CD1c-positive myeloid dendritic cell (primary cell): Measurements from ENCODE around the gene ING4.
"Not testable (repeated sequence)": the region's sequence is repeated elsewhere in the genome, so short reads cannot be mapped to it uniquely, and the experiment has no call there.

Experiments used
- DNase-seq: peaks from one replicate; pipeline ENCODE4 v3.0.0-alpha.2; 2016; ENCODE audit errors: extremely low spot score

ING4 gene

GRCh38 chr12:6662906-6663742, at the start of gene ING4:
Gene ING4, minus strand, starts transcription at chr12:6663119. Its CDS starts 18 bp downstream, at chr12:6663101.
- peak; percentile 100 for DNase-seq

DNA sequence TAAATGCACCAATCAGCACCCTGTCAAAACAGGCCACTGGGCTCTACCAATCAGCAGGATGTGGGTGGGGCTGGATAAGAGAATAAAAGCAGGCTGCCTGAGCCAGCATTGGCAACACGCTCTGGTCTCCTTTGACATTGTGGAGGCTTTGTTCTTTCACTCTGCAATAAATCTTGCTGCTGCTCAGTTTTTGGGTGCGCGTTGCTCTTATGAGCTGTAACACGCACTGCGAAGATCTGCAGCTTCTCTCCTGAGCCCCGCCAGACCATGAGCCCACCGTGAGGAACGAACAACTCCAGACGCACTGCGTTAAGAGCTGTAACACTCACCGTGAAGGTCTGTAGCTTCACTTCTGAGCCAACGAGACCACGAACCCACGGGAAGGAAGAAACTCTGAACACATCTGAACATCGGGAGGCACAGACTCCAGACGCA, 46.1 kb upstream of the ING4 start:
- DNase-seq = no peak

DNA sequence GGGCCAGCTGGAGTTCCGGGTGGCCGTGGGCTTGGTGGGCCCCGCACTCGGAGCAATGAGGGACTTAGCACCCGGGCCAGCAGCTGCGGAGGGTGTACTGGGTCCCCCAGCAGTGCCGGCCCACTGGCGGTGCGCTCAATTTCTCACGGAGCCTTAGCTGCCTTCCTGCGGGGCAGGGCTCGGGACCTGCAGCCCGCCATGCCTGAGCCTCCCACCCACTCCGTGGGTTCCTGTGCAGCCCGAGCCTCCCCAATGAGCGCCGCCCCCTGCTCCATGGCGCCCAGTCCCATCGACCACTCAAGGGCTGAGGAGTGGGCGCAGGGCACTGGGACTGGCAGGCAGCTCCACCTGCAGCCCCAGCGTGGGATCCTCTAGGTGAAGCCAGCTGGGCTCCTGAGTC, 45.4 kb upstream of the ING4 start:
- not testable (repeated sequence) for DNase-seq

GRCh38 chr12:6703631-6704030, 40.7 kb upstream of the ING4 start:
- peak; percentile 16 for DNase-seq

DNA sequence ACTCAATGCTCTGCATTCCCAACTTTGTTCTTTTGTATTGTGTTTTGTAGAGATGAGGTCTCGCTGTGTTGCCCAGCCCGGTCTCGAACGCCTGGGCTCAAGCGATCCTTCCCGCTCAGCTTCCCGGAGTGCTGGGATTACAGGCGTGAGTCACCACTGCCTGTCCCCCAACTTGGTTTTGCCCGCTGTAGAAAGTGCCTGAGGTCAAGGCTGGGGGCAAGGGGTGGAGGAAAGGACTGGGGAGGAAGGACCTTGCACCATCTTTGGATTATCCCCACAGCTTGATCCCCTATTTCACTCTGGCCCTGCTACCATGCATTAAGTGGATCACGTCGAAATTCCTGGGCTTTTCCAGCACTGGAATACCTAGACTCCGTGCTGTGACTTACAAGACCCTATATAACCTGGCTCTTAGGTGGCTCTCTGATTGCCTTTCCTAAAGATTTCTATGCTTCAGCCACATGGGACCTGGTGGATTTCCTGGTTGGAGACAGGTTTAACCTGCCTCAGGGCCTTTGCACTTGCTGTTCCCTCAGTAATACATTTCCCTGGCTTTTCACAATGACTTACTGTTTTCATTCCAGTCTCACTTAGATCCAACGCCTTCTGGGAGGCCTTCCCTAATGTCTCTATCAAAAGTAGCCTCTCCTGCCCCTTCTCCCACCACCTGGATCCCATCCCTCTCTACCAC, 38.3 kb upstream of the ING4 start:
- DNase-seq = no peak

DNA sequence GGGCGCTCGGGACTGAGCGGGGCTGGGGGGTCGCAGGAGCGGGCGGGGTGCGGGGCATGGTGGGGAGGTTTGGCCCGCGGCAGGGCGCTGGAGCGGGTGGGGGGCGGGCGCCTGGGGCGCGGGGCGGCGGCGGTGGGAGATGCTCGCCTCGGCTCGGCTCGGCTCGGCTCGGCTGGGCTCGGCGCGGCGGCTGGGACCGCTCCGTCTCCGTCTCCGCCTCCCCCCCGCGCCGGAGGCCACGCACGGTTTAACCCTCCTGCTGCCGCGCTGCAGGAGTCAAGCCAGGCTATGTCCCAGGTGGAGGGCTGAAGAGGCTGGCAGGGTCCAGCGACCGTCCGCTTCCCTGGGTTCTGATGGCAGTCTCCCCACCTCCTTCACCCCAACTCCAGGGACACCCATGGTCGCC, 37.7 kb upstream of the ING4 start, which contains the start of gene PIANP:
PIANP (minus strand) TSS at position 170 of the 406 bp plus-strand sequence. CDS start 2,754 bp downstream, outside the sequence.
- DNase-seq = peak; percentile 17

GRCh38 chr12:6699989-6700645, 37.2 kb upstream of the ING4 start:
- no peak for DNase-seq

DNA sequence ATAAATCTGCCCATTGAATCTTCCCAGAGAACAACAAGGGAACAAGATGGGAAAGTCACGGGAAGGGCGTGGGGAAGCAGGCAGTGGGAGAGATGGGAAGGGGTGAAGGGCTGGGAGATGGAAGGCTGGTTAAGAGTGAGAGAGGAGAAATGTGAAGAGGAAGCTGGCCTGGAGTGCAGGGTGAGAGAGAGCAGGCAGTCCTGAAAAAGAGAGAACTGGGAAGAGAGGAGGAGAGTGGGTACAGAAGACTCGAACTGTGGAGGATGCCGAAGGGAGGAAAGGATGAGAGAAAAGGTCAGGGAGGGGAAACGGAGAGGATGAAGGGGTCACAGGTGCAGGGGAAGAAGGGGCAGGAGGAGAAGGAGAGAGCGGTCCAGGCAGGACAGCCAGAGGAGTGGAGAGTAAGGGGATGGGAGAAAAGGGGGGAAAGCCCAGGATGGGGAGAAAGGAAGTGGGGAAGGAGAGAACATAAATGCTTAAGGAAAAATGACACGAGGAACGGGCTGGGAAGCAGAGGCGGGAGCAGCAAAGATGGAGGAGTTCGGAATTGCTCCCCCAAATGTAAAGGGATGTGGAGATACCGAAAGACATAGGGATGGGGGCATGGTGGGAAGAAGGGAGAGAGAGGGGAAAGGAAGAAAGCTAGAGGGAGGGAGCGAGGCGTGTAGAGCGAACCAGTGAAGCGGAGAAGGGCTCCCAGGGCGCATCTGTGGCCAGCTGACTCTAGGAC, 36.5 kb upstream of the ING4 start:
- DNase-seq = no peak

DNA sequence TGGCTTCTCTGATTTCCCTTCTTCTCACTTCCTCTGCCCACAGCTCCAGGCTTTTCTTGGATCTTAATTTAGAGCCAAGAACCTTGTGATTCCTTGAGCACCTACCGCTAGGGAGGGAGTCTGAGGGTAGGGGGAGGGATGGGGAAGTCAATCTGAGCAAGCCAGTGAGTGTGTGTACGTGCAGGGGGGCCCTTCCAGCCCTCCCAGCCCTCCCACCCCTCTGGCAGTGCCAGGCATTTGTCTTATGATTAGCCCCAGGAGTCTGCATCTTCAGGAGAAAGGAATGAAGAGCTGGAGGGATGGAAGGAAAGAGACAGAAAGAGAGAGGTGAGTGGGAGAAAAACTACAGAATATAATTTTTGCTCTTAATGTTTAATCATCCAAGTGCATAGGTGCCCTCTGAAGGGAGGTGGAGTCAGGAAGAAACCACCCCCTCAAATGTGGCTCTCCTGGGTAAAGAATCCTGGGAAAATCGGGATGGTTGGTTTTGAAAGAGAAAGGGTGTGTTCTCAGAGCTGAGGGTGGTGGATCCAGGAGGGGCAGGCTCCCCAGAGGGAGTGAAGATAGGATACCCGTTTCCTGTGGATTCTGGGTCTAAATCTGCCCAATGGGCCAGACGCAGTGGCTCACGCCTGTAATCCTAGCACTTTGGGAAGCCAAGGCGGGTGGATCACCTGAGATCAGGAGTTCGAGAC, 35.6 kb upstream of the ING4 start:
- DNase-seq = no peak

GRCh38 chr12:6697584-6698351, 34.8 kb upstream of the ING4 start:
- peak; percentile 39 for DNase-seq

- peak; percentile 51 for DNase-seq
Measured at GRCh38 chr12:6696690-6697583, 34.0 kb upstream of the ING4 start.

DNA sequence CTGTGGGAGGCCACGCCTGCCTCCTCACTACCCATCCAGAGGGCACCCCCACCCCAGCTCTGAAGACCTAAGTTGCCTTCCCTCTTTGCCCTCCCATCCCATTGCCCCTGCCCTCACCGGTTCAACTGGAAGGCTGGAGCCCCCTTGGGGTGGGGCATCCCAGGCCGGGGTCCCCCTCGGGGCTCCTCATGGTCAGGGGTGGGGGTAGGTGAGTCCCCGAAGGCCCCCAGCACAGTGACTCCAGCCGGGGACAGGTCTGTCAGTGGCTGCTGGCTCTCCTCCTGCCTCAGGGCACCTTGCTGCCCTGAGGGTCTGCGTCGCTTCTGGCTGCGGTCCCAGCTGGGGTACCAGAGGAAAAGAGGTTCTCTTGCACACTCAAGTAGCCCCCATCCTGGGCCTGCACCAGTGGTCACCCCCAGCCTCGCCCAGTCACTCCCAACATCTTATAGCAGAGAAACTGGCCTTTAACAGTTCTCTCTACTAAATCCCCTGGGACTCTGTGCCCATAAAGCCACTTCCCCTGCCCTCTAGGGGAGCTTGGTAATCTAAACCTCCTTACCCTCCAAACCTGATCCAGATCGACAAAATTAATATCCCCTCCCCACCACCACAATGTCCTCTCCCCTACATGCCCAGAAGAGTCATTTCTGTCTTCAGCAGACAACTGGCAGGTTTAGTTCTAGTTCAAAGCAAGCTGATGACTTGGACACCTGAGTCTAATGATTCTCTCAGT, 32.6 kb upstream of the ING4 start:
- no peak for DNase-seq

DNA sequence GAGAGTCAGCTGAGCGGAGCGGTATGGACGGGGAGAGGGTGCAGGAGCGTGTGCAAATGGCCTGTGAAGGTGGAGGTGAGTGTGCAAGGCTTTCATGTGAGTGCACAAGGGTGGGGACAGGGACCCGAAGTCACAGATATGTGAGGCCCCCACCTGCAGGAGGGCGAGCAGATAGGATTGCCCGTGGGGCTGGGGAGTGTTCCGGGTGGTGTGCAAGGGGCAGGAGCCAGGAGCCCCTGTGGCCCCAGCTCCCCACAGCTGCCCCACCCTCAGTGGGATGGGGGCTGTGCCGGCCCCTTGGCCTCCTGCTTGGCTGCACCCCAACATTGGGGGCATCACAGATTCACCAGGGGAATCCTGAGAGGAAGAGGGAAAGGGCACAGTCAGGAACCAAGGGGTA, 31.8 kb upstream of the ING4 start:
- no peak for DNase-seq

- no peak for DNase-seq
Measured at GRCh38 chr12:6693832-6694355, 31.0 kb upstream of the ING4 start.

DNA sequence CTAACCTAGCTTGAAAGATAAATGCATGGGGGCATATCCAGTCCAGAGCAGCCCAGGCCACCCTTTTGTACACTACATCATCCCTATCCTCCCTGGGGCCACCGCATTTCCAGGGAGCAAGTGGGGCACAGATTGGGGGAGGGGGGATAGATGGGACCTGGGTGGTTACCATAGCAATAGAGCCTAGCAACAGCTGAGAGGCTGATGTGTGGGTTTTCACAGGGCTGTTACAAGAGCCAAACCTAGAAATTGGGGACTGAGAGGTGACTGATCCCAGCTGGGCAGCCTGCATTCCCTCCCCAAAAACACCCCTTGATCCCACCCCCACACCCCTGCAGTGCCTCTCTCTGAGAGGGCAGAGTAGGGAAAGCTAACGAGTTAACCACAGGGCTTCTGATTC, 30.0 kb upstream of the ING4 start:
- DNase-seq = no peak

DNA sequence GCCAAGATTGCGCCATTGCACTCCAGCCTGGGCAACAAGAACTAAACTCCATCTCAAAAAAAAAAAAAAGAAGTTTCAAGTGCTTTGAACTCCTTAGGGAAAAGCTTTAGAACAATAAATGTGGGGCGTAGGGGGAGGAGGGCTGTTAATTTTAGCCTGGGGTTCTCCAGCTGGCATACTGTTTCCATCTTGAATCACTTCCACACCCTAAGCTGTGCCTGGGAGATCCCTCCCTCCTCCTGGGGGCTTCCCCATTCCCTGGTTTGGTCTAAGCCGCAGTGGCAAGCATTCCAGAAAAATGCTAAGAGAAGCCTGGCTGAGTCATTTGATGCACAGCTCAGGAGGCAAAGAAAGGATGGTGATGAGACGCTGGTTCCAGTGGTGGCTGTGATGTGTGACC, 28.6 kb upstream of the ING4 start:
- no peak for DNase-seq

- peak; percentile 99 for DNase-seq
Measured at GRCh38 chr12:6688999-6689882, 26.3 kb upstream of the ING4 start, which contains the start of gene ZNF384. Gene ZNF384, minus strand, starts transcription at chr12:6689375. Its CDS starts 9,855 bp downstream, at chr12:6679520.
